Measurements from ENCODE around the gene RBM42. TPM values are rescaled to one million over a fixed set of nuclear protein-coding genes. Genes with fewer than 3 reads are reported as not detected.
"Not testable (repeated sequence)": the region's sequence is repeated elsewhere in the genome, so short reads cannot be mapped to it uniquely, and the experiment has no call there.

The RBM42 gene
- total RNA-seq, 1 experiment from 2014 or later, result 81.6 TPM

DNA sequence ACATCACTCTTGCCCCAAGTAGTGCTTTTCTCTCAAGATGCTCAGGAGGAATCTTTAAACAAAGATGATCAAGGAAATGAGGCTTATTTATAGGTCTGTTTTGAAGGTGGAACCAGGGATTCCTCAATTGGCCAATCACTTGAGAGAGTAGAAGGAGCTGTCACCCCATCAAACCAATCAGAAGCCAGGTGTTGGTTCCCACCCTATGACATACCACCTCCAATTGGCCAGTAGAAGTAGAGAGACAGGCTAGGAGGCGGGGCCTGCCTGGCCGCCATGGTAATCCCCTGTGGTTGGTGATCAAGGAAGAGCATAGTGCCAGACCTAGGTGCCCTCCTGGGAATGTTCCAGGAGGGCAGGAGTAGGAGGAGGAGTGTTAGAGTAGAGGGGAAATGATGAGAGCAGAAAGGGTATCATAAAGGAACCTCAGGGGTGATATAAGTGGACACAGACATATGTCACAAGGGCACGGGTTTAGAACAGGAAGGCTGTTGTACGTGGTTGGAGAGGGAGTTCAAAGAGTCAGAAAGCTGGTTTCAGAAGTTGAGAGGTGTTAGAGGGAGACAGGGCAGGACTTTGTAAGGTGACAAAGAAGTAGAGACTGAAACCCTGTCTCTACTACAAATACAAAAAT, 32.4 kb upstream of the RBM42 start:
- no peaks in the 10 kb centered on the region for H3K27me3 ChIP-seq (ENCODE audit: low read length)
- no peak overlapping the region for H2AFZ ChIP-seq (ENCODE audit: low read length)
- POLR2A ChIA-PET (ENCODE audit: unreplicated experiment), result no interaction called here
- H3K27ac ChIP-seq (ENCODE audit: low read length), result no peak overlapping the region
- intact Hi-C loops (cut with micrococcal nuclease), result no loop called here
- CTCF ChIA-PET, result no interaction called here
- no peak overlapping the region for H3K4me2 ChIP-seq (ENCODE audit: low read length)
- H3K9me3 ChIP-seq (ENCODE audit: low read length), result no peaks in the 10 kb centered on the region
- H3K36me3 ChIP-seq (ENCODE audit: low read depth, low read length), result no peaks in the 10 kb centered on the region
- no peak for ATAC-seq
- H3F3A ChIP-seq (ENCODE audit: low read length, unreplicated experiment), result no peaks in the 10 kb centered on the region
- H3K9me2 ChIP-seq (replicated peaks; ENCODE audit: low read length), result no peaks in the 10 kb centered on the region
- H4K20me1 ChIP-seq (ENCODE audit: low read length), result no peaks in the 10 kb centered on the region
- H3K79me2 ChIP-seq (ENCODE audit: low read length), result no peaks in the 10 kb centered on the region
- no peak overlapping the region for H3K9ac ChIP-seq (ENCODE audit: low read length)
- TF ChIP-seq, protein P1, sequence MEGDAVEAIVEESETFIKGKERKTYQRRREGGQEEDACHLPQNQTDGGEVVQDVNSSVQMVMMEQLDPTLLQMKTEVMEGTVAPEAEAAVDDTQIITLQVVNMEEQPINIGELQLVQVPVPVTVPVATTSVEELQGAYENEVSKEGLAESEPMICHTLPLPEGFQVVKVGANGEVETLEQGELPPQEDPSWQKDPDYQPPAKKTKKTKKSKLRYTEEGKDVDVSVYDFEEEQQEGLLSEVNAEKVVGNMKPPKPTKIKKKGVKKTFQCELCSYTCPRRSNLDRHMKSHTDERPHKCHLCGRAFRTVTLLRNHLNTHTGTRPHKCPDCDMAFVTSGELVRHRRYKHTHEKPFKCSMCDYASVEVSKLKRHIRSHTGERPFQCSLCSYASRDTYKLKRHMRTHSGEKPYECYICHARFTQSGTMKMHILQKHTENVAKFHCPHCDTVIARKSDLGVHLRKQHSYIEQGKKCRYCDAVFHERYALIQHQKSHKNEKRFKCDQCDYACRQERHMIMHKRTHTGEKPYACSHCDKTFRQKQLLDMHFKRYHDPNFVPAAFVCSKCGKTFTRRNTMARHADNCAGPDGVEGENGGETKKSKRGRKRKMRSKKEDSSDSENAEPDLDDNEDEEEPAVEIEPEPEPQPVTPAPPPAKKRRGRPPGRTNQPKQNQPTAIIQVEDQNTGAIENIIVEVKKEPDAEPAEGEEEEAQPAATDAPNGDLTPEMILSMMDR (conservative IDR thresholded peaks at IDR 0.05; ENCODE audit: low read depth, low read length), result no peak
- no peak overlapping the region for H3K4me3 ChIP-seq (ENCODE audit: low read length)
- BruUV-seq (replicated peaks), result no TSS peak
- DNase-seq, result no peak
- H3K4me1 ChIP-seq (ENCODE audit: insufficient read depth, low read length), result no peaks in the 10 kb centered on the region

GRCh38 chr19:35601971-35602370, 26.9 kb upstream of the RBM42 start:
- Histone ChIP-seq H3K4me3 (ENCODE audit: low read length) (no peak overlapping the region), H3K79me2 (ENCODE audit: low read length) (no peaks in the 10 kb centered on the region), H2AFZ (ENCODE audit: low read length) (no peak overlapping the region), H3F3A (ENCODE audit: low read length, unreplicated experiment) (no peaks in the 10 kb centered on the region), H3K9me3 (ENCODE audit: low read length) (no peaks in the 10 kb centered on the region), H3K27me3 (ENCODE audit: low read length) (no peaks in the 10 kb centered on the region), H4K20me1 (ENCODE audit: low read length) (no peaks in the 10 kb centered on the region), H3K9ac (ENCODE audit: low read length) (no peak overlapping the region), H3K4me1 (ENCODE audit: insufficient read depth, low read length) (0 out of 2 replicates have a peak, but pooled peaks cover 3% of the 10 kb centered on the region), H3K9me2 (replicated peaks; ENCODE audit: low read length) (no peaks in the 10 kb centered on the region), H3K27ac (ENCODE audit: low read length) (no peak overlapping the region), H3K4me2 (ENCODE audit: low read length) (no peak overlapping the region), H3K36me3 (ENCODE audit: low read depth, low read length) (no peaks in the 10 kb centered on the region)
- no peak for TF ChIP-seq EZH2phosphoT487 (IDR thresholded peaks at IDR 0.05; ENCODE audit: borderline replicate concordance, low read length)
- no peak for TF ChIP-seq EZH2 (IDR thresholded peaks at IDR 0.05; ENCODE audit: low read length, unreplicated experiment)
- TF ChIP-seq, protein P1 (conservative IDR thresholded peaks at IDR 0.05; ENCODE audit: low read depth, low read length), result no peak
- intact Hi-C loops (cut with micrococcal nuclease), result no loop called here
- ATAC-seq (no peak), DNase-seq (no peak)
- ChIA-PET CTCF (no interaction called here), POLR2A (ENCODE audit: unreplicated experiment) (no interaction called here)
- no TSS peak for BruUV-seq (replicated peaks)

- ATAC-seq; H4K20me1 ChIP-seq (ENCODE audit: low read length); H3K4me3 ChIP-seq (ENCODE audit: low read length); H3K4me1 ChIP-seq (ENCODE audit: insufficient read depth, low read length); DNase-seq; H3K9me2 ChIP-seq (replicated peaks; ENCODE audit: low read length); H3K36me3 ChIP-seq (ENCODE audit: low read depth, low read length); H3F3A ChIP-seq (ENCODE audit: low read length, unreplicated experiment); H3K9me3 ChIP-seq (ENCODE audit: low read length); H2AFZ ChIP-seq (ENCODE audit: low read length); H3K27me3 ChIP-seq (ENCODE audit: low read length); POLR2A ChIA-PET (ENCODE audit: unreplicated experiment); H3K4me2 ChIP-seq (ENCODE audit: low read length); H3K27ac ChIP-seq (ENCODE audit: low read length); H3K9ac ChIP-seq (ENCODE audit: low read length); CTCF ChIA-PET; BruUV-seq (replicated peaks); H3K79me2 ChIP-seq (ENCODE audit: low read length): not testable (repeated sequence)
- intact Hi-C loops (cut with micrococcal nuclease), result loop anchor here (2.0 kb wide), 1 partner anchor 56 kb away; no protein-coding TSS in a partner anchor
These were observed 24.4 kb upstream of the RBM42 start for GRCh38 chr19:35604436-35604835.

- H3K9me3 ChIP-seq (ENCODE audit: low read length); H3K4me3 ChIP-seq (ENCODE audit: low read length); BruUV-seq (replicated peaks); H3K4me2 ChIP-seq (ENCODE audit: low read length); H2AFZ ChIP-seq (ENCODE audit: low read length); intact Hi-C loops (cut with micrococcal nuclease); CTCF ChIA-PET; H3K27me3 ChIP-seq (ENCODE audit: low read length); POLR2A ChIA-PET (ENCODE audit: unreplicated experiment); H3F3A ChIP-seq (ENCODE audit: low read length, unreplicated experiment); H3K27ac ChIP-seq (ENCODE audit: low read length); H3K79me2 ChIP-seq (ENCODE audit: low read length); H3K9me2 ChIP-seq (replicated peaks; ENCODE audit: low read length); H3K36me3 ChIP-seq (ENCODE audit: low read depth, low read length); DNase-seq; H3K9ac ChIP-seq (ENCODE audit: low read length); H4K20me1 ChIP-seq (ENCODE audit: low read length); H3K4me1 ChIP-seq (ENCODE audit: insufficient read depth, low read length); ATAC-seq: not testable (repeated sequence)
These were observed 21.7 kb upstream of the RBM42 start for GRCh38 chr19:35607170-35607569.
